ENCODE measurements around the gene SLC22A9. TPM values are rescaled to one million over a fixed set of nuclear protein-coding genes. Genes with fewer than 3 reads are reported as not detected.

Gene SLC22A9
- total RNA-seq, result not detected in 2 replicates

DNA sequence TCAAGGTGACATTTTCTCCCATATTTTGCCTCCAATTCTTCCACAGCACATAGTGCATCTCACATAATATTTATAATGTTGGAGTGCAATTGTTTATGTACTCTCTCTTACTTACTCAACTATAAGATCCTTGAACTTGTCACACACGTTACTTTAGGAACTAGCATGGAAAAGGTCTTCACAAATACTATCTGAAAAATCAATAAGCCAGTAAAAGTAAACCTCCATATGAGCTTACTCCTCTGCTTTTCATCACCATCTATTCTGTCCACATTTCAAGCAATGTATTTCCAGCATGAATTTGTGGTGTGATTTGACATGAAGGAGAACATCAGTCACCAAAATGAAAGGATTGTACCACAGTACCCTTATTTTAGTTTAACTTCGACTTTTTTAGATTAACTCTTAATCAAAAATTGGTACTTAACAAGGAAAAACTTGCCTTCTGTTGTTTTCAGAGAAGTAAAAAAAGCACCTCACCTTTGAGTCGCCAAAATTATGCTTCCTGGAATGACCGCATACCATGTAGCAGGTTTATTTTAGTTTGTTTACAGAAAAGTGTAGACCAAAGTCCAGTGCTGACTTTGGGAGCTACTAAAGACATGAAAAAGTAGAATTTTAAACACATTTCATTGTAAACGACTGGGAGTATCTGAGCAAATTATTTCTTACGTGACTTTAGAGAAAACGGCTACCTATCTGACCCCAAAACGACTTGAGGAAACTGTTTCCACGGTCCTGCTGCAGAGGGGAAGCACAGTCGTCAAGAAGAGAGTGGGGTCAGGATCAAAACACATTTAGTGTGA, at the start of gene SLC22A9:
Gene SLC22A9, plus strand, starts transcription at position 621 of the 806 bp plus-strand sequence. CDS start 272 bp downstream, outside the sequence.

Other genes with a start within 250 kb of the SLC22A9 start
- not detected in 2 replicates for gene SLC22A24, start 225.6 kb upstream of the SLC22A9 start, total RNA-seq
- not detected in 2 replicates for gene SLC22A25, start 126.2 kb upstream of the SLC22A9 start, total RNA-seq
- gene PLAAT5, start 121.4 kb downstream of the SLC22A9 start, total RNA-seq, result 0.09 and 0.14 TPM in 2 replicates
- 0.09 TPM in 1 of 2 replicates, not detected in the other for gene LGALS12, start 136.3 kb downstream of the SLC22A9 start, total RNA-seq
- gene PLAAT4, start 167.0 kb downstream of the SLC22A9 start, total RNA-seq, result 15.8 and 23.9 TPM in 2 replicates
- 0.18 TPM in 1 of 2 replicates, not detected in the other for gene PLAAT2, start 193.6 kb downstream of the SLC22A9 start, total RNA-seq
- 18.5 and 40.7 TPM in 2 replicates for gene PLAAT3, start 244.6 kb downstream of the SLC22A9 start, total RNA-seq